Smooth muscle cell (in vitro differentiated cells): ENCODE data around the gene ASB6. TPM values are rescaled to one million over a fixed set of nuclear protein-coding genes. Genes with fewer than 3 reads are reported as not detected.

Experiments used
- DNase-seq: peaks from one replicate; lab custom pipeline; 2025; ENCODE audit not compliant: unreplicated experiment; lab: John Stamatoyannopoulos, UW
- H2AFZ ChIP-seq: fragments of 200-600 bp; sonication (generic); 2 replicates; pipeline ENCODE4 v1.6.0; 2016; ENCODE audit warnings: antibody characterized with exemption, low read depth, mild to moderate bottlenecking
- H3F3A ChIP-seq: fragments of 200-600 bp; sonication (generic); 2 replicates; pipeline ENCODE4 v1.6.0; 2017; ENCODE audit warnings: antibody characterized with exemption, low read depth
- H3K27ac ChIP-seq: fragments of 200-600 bp; sonication (generic); 2 replicates; pipeline ENCODE4 v1.5.1; 2016; ENCODE audit warnings: low read depth, mild to moderate bottlenecking
- H3K27me3 ChIP-seq: fragments of 200-600 bp; sonication (generic); 2 replicates; pipeline ENCODE4 v1.6.1; 2016; ENCODE audit warnings: low read depth, mild to moderate bottlenecking
- H3K36me3 ChIP-seq: fragments of 200-600 bp; sonication (generic); 2 replicates; pipeline ENCODE4 v1.5.1; 2016; ENCODE audit warnings: low read depth
- H3K4me1 ChIP-seq: fragments of 200-600 bp; sonication (generic); 2 replicates; pipeline ENCODE4 v1.5.1; 2016; ENCODE audit warnings: low read depth
- H3K4me2 ChIP-seq: fragments of 200-600 bp; sonication (generic); 2 replicates; pipeline ENCODE4 v1.6.0; 2016; ENCODE audit warnings: mild to moderate bottlenecking
- H3K4me3 ChIP-seq: fragments of 200-600 bp; sonication (generic); 2 replicates; pipeline ENCODE4 v1.5.1; 2016; ENCODE audit warnings: mild to moderate bottlenecking
- H3K79me2 ChIP-seq: fragments of 200-600 bp; sonication (generic); 2 replicates; pipeline ENCODE4 v1.6.0; 2016; ENCODE audit warnings: low read depth, mild to moderate bottlenecking
- H3K9ac ChIP-seq: fragments of 200-600 bp; sonication (generic); 2 replicates; pipeline ENCODE4 v1.6.0; 2016; ENCODE audit warnings: low read depth
- H3K9me3 ChIP-seq: fragments of 200-600 bp; sonication (generic); replicated peaks from 2 replicates; pipeline ENCODE4 v1.5.1; 2016; ENCODE audit warnings: low read depth
- H4K20me1 ChIP-seq: fragments of 200-600 bp; sonication (generic); 2 replicates; pipeline ENCODE4 v1.6.0; 2016; ENCODE audit warnings: low read depth
- WGBS: methylation state at CpG from one replicate; pipeline ENCODE4 v1.1.7; 2016; ENCODE audit warnings: low lambda C conversion rate; 5-methylcytosine and 5-hydroxymethylcytosine counted together
- polyA plus RNA-seq: library from polyadenylated mRNA; unstranded; fragments of >200 nt; fragmentation: Nextera tagmentation; extraction: Ambion mirVana; gene quantifications from 2 replicates; pipeline ENCODE4 v1.2.1, GENCODE V29; 2016
- total RNA-seq: library from RNA; depleted of rRNA; stranded (reverse); fragments of >200 nt; gene quantifications from 2 replicates; pipeline ENCODE4 v1.2.3, GENCODE V29; 2014
- TF ChIP-seq, protein P1 (sequence below): fragments of 200-600 bp; sonication (generic); IDR thresholded peaks from 2 replicates; pipeline ENCODE4 v1.5.1; 2017; ENCODE audit warnings: borderline replicate concordance, mild to moderate bottlenecking, antibody characterized with exemption; ENCODE audit not compliant: insufficient read depth, poor library complexity, severe bottlenecking

Gene ASB6
- total and polyA plus RNA-seq, 2 experiments from 2014 or later = 13.8 to 26.0 TPM

DNA sequence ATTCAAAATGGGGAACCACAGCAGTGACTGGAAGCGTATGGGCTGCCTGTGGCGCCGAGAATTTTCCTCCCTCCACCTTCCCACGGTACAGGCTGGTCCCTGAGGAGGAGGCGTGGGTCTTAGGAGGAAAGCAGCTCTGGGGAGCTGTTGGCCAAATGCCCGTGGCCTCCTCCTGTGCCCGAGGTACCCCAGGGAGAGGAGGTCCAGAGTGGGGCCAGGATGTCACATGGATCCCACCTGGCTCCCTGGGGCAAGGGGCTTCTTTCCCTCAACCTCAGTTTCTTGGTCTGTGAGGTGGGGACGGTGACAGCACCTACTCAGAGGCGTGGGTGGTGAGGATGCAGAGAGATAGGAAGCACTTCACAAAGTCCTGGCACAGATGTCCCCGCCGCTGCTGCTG, 40.0 kb upstream of the ASB6 start:
- peaks cover 8% of the 10 kb centered on the region for H3K4me1 ChIP-seq
- H3K36me3 ChIP-seq = no peaks in the 10 kb centered on the region
- no peak overlapping the region for H3K4me3 ChIP-seq
- TF ChIP-seq, protein P1, sequence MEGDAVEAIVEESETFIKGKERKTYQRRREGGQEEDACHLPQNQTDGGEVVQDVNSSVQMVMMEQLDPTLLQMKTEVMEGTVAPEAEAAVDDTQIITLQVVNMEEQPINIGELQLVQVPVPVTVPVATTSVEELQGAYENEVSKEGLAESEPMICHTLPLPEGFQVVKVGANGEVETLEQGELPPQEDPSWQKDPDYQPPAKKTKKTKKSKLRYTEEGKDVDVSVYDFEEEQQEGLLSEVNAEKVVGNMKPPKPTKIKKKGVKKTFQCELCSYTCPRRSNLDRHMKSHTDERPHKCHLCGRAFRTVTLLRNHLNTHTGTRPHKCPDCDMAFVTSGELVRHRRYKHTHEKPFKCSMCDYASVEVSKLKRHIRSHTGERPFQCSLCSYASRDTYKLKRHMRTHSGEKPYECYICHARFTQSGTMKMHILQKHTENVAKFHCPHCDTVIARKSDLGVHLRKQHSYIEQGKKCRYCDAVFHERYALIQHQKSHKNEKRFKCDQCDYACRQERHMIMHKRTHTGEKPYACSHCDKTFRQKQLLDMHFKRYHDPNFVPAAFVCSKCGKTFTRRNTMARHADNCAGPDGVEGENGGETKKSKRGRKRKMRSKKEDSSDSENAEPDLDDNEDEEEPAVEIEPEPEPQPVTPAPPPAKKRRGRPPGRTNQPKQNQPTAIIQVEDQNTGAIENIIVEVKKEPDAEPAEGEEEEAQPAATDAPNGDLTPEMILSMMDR = no peak
- no peak overlapping the region for H3K27ac ChIP-seq
- no peak overlapping the region for H2AFZ ChIP-seq
- no peak for DNase-seq
- H3F3A ChIP-seq = no peaks in the 10 kb centered on the region
- peaks cover 32% of the 10 kb centered on the region for H3K79me2 ChIP-seq
- no peaks in the 10 kb centered on the region for H3K27me3 ChIP-seq
- H4K20me1 ChIP-seq = peaks cover 96% of the 10 kb centered on the region
- no peak overlapping the region for H3K9ac ChIP-seq
- 94% methylated on average over 11 of the region's 11 CpGs for WGBS
- no peak overlapping the region for H3K4me2 ChIP-seq
- no peaks in the 10 kb centered on the region for H3K9me3 ChIP-seq

DNA sequence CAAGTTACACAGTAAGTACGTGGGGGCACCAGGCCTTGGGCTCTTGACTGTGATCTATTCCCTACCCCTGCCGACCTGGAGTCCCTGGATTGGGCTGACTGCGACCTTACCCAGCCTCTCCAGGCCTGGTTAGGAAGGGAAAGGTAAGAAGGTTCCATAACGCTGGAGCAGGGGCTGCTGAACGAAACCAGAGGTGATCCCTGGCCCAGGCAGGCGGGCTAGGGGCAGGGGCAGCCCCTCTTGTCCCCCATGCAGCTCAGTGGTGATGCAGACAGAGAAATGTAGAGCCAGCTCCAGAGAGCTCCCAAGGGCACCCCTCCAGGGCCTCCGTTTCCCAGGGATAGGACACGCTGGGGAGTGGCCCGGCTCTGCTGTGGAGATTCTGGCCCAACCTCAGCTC, 37.6 kb upstream of the ASB6 start:
- no peaks in the 10 kb centered on the region for H3K27me3 ChIP-seq
- H4K20me1 ChIP-seq = peaks cover 96% of the 10 kb centered on the region

DNA sequence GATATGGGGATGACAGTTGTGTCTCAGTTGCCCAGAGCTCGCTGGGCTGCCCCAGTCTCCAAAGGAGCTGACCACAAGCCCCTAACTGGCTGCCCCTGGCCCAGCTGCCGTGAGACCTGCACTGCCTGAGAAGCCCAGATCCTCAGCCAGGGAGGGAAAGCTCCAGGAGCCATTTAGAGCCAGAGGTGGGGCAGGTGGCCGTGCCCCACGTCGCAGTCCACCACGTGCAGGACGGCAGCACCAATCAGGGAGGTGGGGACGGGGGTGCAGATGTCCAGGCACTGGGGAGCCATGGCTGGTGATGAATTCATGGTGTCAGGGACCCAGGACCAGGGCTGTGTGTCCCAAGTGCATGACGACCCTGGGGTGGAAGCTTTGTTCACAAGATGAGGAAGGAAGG, 36.9 kb upstream of the ASB6 start:
- Histone ChIP-seq H3K4me2 (no peak overlapping the region), H3K27ac (no peak overlapping the region), H3K79me2 (peaks cover 56% of the 10 kb centered on the region), H4K20me1 (peaks cover 96% of the 10 kb centered on the region), H3K9me3 (no peaks in the 10 kb centered on the region), H3K4me3 (no peak overlapping the region), H3F3A (no peaks in the 10 kb centered on the region), H2AFZ (no peak overlapping the region), H3K9ac (no peak overlapping the region), H3K4me1 (peaks cover 10% of the 10 kb centered on the region), H3K36me3 (no peaks in the 10 kb centered on the region), H3K27me3 (no peaks in the 10 kb centered on the region)
- DNase-seq = no peak
- TF ChIP-seq, protein P1 = no peak
- WGBS = 90% methylated on average over 9 of the region's 9 CpGs

More for the DNA sequence above, 37.6 kb upstream of the ASB6 start:
- Histone ChIP-seq H2AFZ (no peak overlapping the region), H3K4me1 (peaks cover 10% of the 10 kb centered on the region), H3F3A (no peaks in the 10 kb centered on the region), H3K4me3 (no peak overlapping the region), H3K36me3 (no peaks in the 10 kb centered on the region), H3K79me2 (peaks cover 49% of the 10 kb centered on the region), H3K27ac (no peak overlapping the region), H3K9me3 (no peaks in the 10 kb centered on the region), H3K4me2 (no peak overlapping the region), H3K9ac (no peak overlapping the region)
- no peak for DNase-seq
- WGBS = 89% methylated on average over 9 of the region's 9 CpGs
- TF ChIP-seq, protein P1 = no peak

DNA sequence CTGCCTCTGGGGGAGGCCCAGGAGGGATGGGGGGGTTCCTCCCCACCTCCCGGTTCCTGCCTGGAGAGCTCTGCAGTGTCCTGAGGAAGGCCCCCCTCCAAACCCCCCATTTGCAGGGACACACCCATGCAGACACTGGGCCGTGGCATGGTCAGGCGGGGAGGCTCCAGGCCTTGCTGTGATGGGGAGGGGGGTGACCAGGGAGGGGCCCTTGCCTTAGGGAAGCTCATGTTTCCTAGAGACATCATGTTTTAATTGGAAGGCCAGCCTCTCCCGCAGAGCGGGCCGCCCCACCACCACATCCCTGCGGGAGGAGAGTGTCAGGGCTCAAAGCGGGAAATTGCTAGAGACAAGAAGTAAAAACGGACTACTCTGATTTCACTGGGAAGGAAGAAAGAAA, 35.5 kb upstream of the ASB6 start:
- no peak overlapping the region for H2AFZ ChIP-seq
- TF ChIP-seq, protein P1 = no peak
- 57% methylated on average over 7 of the region's 9 CpGs for WGBS
- H3K36me3 ChIP-seq = no peaks in the 10 kb centered on the region
- H3K27me3 ChIP-seq = no peaks in the 10 kb centered on the region
- H3K9ac ChIP-seq = no peak overlapping the region
- peaks cover 10% of the 10 kb centered on the region for H3K4me1 ChIP-seq
- H3F3A ChIP-seq = no peaks in the 10 kb centered on the region
- H4K20me1 ChIP-seq = peaks cover 98% of the 10 kb centered on the region
- H3K27ac ChIP-seq = no peak overlapping the region
- peaks cover 69% of the 10 kb centered on the region for H3K79me2 ChIP-seq
- H3K4me2 ChIP-seq = peak overlapping the region; percentile 36
- H3K9me3 ChIP-seq = no peaks in the 10 kb centered on the region
- no peak for DNase-seq
- H3K4me3 ChIP-seq = no peak overlapping the region
